ENCODE data around the gene ZNF471. TPM values are rescaled to one million over a fixed set of nuclear protein-coding genes. Genes with fewer than 3 reads are reported as not detected.

ZNF471 gene
- total and polyA plus RNA-seq, 11 donors = 2.3 to 7.9 (median 4.1) TPM

- no peaks in the 10 kb centered on the region for H3K27me3 ChIP-seq
- no peak overlapping the region for H3K4me3 ChIP-seq
- peaks cover 0 to 52% (median 0%) of the 10 kb centered on the region in 12 donors for H3K9me3 ChIP-seq
- no peak overlapping the region for H3K27ac ChIP-seq
- TF ChIP-seq CTCF (IDR thresholded peaks at IDR 0.05) = no peak
- TF ChIP-seq POLR2A (IDR thresholded peaks at IDR 0.05) = no peak
- H3K36me3 ChIP-seq = no peaks in the 10 kb centered on the region
- WGBS, 4 donors = 91 to 97% (median 96%) methylated on average over 2 of the region's 2 CpGs
- ATAC-seq (no peak), DNase-seq (no peak)
- intact Hi-C loops (cut with DNase I) = loop anchor here in 3 of 10 donors (10.0 kb wide), 2 partner anchors 110 to 160 kb away; partner anchors contain the start of gene ZNF582 (in 2 of the 3)
- peaks cover 0 to 13% (median 6%) of the 10 kb centered on the region in 12 donors for H3K4me1 ChIP-seq
Observed at GRCh38 chr19:56504581-56504980, 3.1 kb upstream of the ZNF471 start.

GRCh38 chr19:56508290-56508778 is 679 bp downstream of the ZNF471 start:
- H3K4me3 ChIP-seq = peak overlapping the region; percentile 35 to 87 (median 73)
- H3K9me3 ChIP-seq = peaks cover 0 to 52% (median 5%) of the 10 kb centered on the region in 12 donors
- H3K4me1 ChIP-seq = peaks cover 0 to 13% (median 6%) of the 10 kb centered on the region in 12 donors
- H3K27me3 ChIP-seq = no peaks in the 10 kb centered on the region
- intact Hi-C loops (cut with DNase I) = loop anchor here in 4 of 10 donors (2.0 to 10.0 kb wide), 4 partner anchors 30 to 164 kb away; partner anchors contain the start of genes ZNF582 (in 2 of the 4), ZFP28 (in 1 of the 4) and ZNF835 (in 1 of the 4)
- peaks cover 0 to 19% (median 6%) of the 10 kb centered on the region in 9 donors for H3K36me3 ChIP-seq
- DNase-seq = peak in 2 of 5 donors; percentile 7 to 27
- no peak for TF ChIP-seq POLR2A (IDR thresholded peaks at IDR 0.05)
- TF ChIP-seq CTCF (IDR thresholded peaks at IDR 0.05) = no peak
- 4 to 5% (median 4%) methylated on average over 17 of the region's 17 CpGs for WGBS, 4 donors
- peak overlapping the region in 11 of 12 donors; percentile 92 to 100 (median 98) for H3K27ac ChIP-seq
- ATAC-seq = no peak

GRCh38 chr19:56525214-56525860 is 17.7 kb downstream of the ZNF471 start:
- H3K27ac ChIP-seq = no peak overlapping the region
- H3K9me3 ChIP-seq = peaks cover 20 to 100% (median 99%) of the 10 kb centered on the region in 12 donors
- TF ChIP-seq CTCF (IDR thresholded peaks at IDR 0.05) (no peak), POLR2A (IDR thresholded peaks at IDR 0.05) (no peak)
- no peaks in the 10 kb centered on the region for H3K27me3 ChIP-seq
- H3K4me3 ChIP-seq = no peak overlapping the region
- no peaks in the 10 kb centered on the region for H3K4me1 ChIP-seq
- DNase-seq (no peak), ATAC-seq (no peak)
- 85 to 98% (median 92%) methylated on average over 4 of the region's 4 CpGs for WGBS, 4 donors
- peaks cover 0 to 70% (median 17%) of the 10 kb centered on the region in 9 donors for H3K36me3 ChIP-seq
- intact Hi-C loops (cut with DNase I) = no loop called here

- no peak for TF ChIP-seq POLR2A (IDR thresholded peaks at IDR 0.05)
- TF ChIP-seq CTCF (IDR thresholded peaks at IDR 0.05) = no peak
- 85 to 96% (median 88%) methylated on average over 2 to 3 of the region's 3 CpGs for WGBS, 4 donors
- Histone ChIP-seq H3K4me1 (peaks cover 0 to 20% (median 10%) of the 10 kb centered on the region in 12 donors), H3K27ac (peak overlapping the region in 1 of 12 donors; percentile 98), H3K4me3 (peak overlapping the region in 8 of 12 donors; percentile 67 to 94 (median 86)), H3K36me3 (peaks cover 0 to 33% (median 13%) of the 10 kb centered on the region in 9 donors), H3K27me3 (no peaks in the 10 kb centered on the region), H3K9me3 (peaks cover 0 to 73% (median 33%) of the 10 kb centered on the region in 12 donors)
- DNase-seq (no peak), ATAC-seq (no peak)
- intact Hi-C loops (cut with DNase I) = loop anchor here in 2 of 10 donors (5.0 to 10.0 kb wide), 2 partner anchors 60 to 133 kb away; partner anchors contain the start of genes ZNF583 (in 1 of the 2) and ZNF667 (in 1 of the 2)
Observed at GRCh38 chr19:56537442-56537841, 29.8 kb downstream of the ZNF471 start.
